ENCODE data around the gene DPCD. TPM values are rescaled to one million over a fixed set of nuclear protein-coding genes. Genes with fewer than 3 reads are reported as not detected.

Gene DPCD
- total RNA-seq, 4 donors from 2014 or later: 18.1 to 73.0 (median 37.3) TPM

GRCh38 chr10:101647255-101647654 is 59.1 kb downstream of the DPCD start:
- Histone ChIP-seq H3K4me1 (no peaks in the 10 kb centered on the region), H3K36me3 (peaks cover 3 to 5% of the 10 kb centered on the region in 2 donors), H3K9me3 (no peaks in the 10 kb centered on the region), H3K4me3 (replicated peaks in 1 of 3) (no peak overlapping the region), H3K27me3 (no peaks in the 10 kb centered on the region), H3K27ac (no peak overlapping the region)
- intact Hi-C loops (cut with DNase I): no loop called here
- DNase-seq: no peak
- WGBS, 2 donors: 84 to 86% methylated on average over 2 of the region's 2 CpGs
- no peak for TF ChIP-seq CTCF (IDR thresholded peaks at IDR 0.05)
- TF ChIP-seq POLR2A (IDR thresholded peaks at IDR 0.05): no peak

DNA sequence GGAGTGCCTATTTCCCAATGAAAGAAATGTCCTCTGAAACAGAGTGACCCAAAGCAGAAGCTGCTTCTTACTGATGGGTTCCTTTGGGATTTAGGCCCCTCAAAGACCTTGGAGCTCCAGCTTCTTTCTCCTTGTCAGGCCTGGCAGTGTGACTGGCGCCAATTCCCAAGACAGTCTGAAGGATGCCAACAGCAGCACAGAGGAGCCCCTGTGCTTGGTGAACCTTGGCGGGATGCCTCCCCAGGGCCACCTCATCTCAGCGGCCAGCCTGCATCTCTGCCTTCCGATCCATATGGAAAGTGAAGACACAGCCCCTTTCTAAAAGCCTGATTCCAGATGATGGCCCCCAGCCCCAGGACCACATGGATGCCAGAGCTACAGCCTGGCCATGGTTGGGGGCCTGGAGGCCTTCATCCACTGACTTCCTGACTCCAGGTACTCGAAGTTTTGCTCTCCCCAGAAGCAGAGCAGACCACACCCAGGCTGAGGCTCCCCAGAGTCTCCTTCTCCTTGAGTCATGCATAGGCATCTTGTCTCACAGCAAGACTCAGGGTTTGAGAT is 61.5 kb downstream of the DPCD start:
- Histone ChIP-seq H3K27me3 (no peaks in the 10 kb centered on the region), H3K9me3 (no peaks in the 10 kb centered on the region), H3K27ac (no peak overlapping the region), H3K4me3 (replicated peaks in 1 of 3) (no peak overlapping the region), H3K4me1 (no peaks in the 10 kb centered on the region), H3K36me3 (peaks cover 3 to 5% of the 10 kb centered on the region in 2 donors)
- 93 to 94% methylated on average over 4 to 5 of the region's 5 CpGs for WGBS, 2 donors
- no peak for DNase-seq
- intact Hi-C loops (cut with DNase I): no loop called here
- TF ChIP-seq POLR2A (IDR thresholded peaks at IDR 0.05) (no peak), CTCF (IDR thresholded peaks at IDR 0.05) (no peak)

GRCh38 chr10:101650863-101651262 is 62.7 kb downstream of the DPCD start:
- Histone ChIP-seq H3K27ac (no peak overlapping the region), H3K36me3 (peaks cover 3 to 9% of the 10 kb centered on the region in 2 donors), H3K4me3 (replicated peaks in 1 of 3) (no peak overlapping the region), H3K9me3 (no peaks in the 10 kb centered on the region), H3K27me3 (no peaks in the 10 kb centered on the region), H3K4me1 (no peaks in the 10 kb centered on the region)
- intact Hi-C loops (cut with DNase I): no loop called here
- 92 to 93% methylated on average over 15 of the region's 15 CpGs for WGBS, 2 donors
- TF ChIP-seq POLR2A (IDR thresholded peaks at IDR 0.05): no peak
- no peak for DNase-seq

GRCh38 chr10:101651336-101651735 is 63.2 kb downstream of the DPCD start:
- Histone ChIP-seq H3K4me1 (no peaks in the 10 kb centered on the region), H3K36me3 (peaks cover 3 to 12% of the 10 kb centered on the region in 2 donors), H3K27ac (no peak overlapping the region), H3K9me3 (no peaks in the 10 kb centered on the region), H3K4me3 (replicated peaks in 1 of 3) (no peak overlapping the region), H3K27me3 (no peaks in the 10 kb centered on the region)
- intact Hi-C loops (cut with DNase I): no loop called here
- TF ChIP-seq CTCF (IDR thresholded peaks at IDR 0.05) (no peak), POLR2A (IDR thresholded peaks at IDR 0.05) (no peak)
- WGBS, 2 donors: 76 to 78% methylated on average over 5 of the region's 5 CpGs
- DNase-seq: no peak

GRCh38 chr10:101653536-101653935 is 65.4 kb downstream of the DPCD start:
- DNase-seq: no peak
- intact Hi-C loops (cut with DNase I): no loop called here
- Histone ChIP-seq H3K27ac (no peak overlapping the region), H3K4me1 (no peaks in the 10 kb centered on the region), H3K27me3 (no peaks in the 10 kb centered on the region), H3K4me3 (replicated peaks in 1 of 3) (no peak overlapping the region), H3K9me3 (no peaks in the 10 kb centered on the region), H3K36me3 (peaks cover 3 to 14% of the 10 kb centered on the region in 2 donors)
- TF ChIP-seq CTCF (IDR thresholded peaks at IDR 0.05) (no peak), POLR2A (IDR thresholded peaks at IDR 0.05) (no peak)
- WGBS, 2 donors: 94 to 99% methylated on average over 8 of the region's 8 CpGs
